SIG-M5 treated with dmso at 0.1 percent for 504 hours (cell line): ENCODE data around the gene GPR137C.
"Not testable (repeated sequence)": the region's sequence is repeated elsewhere in the genome, so short reads cannot be mapped to it uniquely, and the experiment has no call there.

ENCODE experiments used
- DNase-seq: peaks from one replicate; lab custom pipeline; 2025; ENCODE audit not compliant: unreplicated experiment; lab: John Stamatoyannopoulos, UW

Gene GPR137C

GRCh38 chr14:52558688-52559087 lies 6.1 kb downstream of the GPR137C start:
- DNase-seq: no peak

DNA sequence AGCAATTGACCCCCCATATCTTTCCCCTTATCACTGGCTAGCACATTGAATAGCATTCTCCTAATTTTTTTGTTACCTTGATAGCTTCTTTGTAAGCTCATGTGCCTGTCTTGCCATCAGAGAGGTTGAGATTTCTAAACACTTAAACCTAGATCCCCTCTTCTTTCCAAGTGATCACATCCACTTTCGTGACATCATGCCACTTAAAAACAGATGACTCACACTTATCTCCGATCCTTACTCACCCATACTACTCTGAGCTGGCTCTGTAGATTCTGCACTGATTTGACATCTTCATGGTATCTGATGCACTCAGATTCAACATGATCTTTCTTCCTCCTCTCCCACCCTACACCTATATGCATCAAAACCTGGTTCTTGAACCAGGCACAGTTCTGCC lies 10.5 kb downstream of the GPR137C start:
- DNase-seq: peak; percentile 0

- DNase-seq: not testable (repeated sequence)
These were observed 15.8 kb downstream of the GPR137C start for GRCh38 chr14:52568454-52568853.

DNA sequence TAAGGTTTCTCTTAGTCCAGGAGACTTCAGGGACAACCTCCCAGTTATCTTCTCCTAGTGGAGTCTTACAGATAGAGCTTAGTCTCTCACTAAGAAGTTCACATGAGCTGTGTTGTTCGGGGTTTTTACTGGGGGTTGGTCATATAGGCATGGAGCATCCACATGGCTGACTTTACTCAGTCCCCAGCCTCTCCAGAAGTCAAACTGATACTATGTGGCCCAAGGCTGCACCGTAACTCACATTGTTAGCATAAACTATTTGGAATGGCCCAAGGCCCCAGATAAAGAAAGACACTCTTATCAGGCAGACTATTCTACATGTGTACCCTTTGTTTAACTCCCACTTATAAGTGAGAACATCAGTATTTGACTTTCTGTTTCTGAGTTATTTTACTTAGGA lies 23.2 kb downstream of the GPR137C start:
- no peak for DNase-seq

- no peak for DNase-seq
These were observed 30.9 kb downstream of the GPR137C start for GRCh38 chr14:52583544-52583943.

GRCh38 chr14:52589646-52590045 lies 37.0 kb downstream of the GPR137C start:
- no peak for DNase-seq

DNA sequence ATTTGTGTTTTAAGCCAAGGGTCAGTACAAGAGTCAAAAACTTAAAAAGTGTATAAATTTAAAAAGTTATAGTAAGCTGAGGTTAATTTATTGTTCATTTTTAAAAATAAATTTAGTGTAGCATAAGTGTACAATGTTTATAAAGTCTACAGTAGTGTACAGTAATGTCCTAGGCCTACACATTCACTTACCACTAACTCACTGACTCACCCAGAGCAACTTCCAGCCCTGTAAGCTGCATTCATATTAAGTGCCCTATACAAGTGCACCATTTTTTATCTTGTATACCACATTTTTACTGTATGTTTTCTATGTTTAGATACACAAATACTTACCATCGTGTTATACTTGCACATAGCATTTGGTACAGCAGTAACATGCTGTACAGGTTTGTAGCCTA lies 37.7 kb downstream of the GPR137C start:
- no peak for DNase-seq

DNA sequence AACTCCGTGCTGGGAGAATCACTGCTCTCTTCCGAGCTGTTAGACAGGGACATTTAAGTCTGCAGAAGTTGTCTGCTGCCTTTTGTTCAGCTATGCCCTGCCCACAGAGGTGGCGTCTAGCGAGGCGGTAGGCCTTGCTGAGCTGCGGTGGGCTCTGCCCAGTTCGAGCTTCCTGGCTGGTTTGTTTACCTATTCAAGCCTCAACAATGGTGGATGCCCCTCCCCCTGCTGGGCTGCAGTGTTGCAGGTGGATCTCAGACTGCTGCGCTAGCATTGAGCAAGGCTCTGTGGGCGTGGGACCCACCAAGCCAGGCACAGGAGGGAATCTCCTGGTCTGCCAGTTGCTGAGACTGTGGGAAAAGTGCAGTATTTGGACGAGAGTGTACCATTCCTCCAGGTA lies 43.7 kb downstream of the GPR137C start:
- DNase-seq: no peak

GRCh38 chr14:52596861-52597260 lies 44.2 kb downstream of the GPR137C start:
- no peak for DNase-seq

GRCh38 chr14:52598568-52598967 lies 45.9 kb downstream of the GPR137C start:
- no peak for DNase-seq

DNA sequence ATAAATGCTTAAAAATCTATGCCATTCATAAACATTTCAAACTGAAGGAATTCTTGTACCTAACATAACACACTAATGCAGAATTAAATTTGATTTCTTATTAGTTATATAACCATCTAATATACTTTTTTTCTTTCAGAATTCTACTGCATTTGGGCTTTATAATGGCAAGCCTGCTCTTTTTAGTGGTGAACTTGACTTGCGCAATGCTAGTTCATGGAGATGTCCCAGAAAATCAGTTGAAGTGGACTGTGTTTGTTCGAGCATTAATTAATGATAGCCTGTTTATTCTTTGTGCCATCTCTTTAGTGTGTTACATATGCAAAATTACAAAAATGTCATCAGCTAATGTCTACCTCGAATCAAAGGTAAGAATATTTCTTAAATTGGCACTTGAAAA lies 47.3 kb downstream of the GPR137C start:
- DNase-seq: no peak

GRCh38 chr14:52602131-52602530 lies 49.5 kb downstream of the GPR137C start:
- DNase-seq: peak; percentile 3

GRCh38 chr14:52607061-52607460 lies 54.4 kb downstream of the GPR137C start:
- DNase-seq: no peak

DNA sequence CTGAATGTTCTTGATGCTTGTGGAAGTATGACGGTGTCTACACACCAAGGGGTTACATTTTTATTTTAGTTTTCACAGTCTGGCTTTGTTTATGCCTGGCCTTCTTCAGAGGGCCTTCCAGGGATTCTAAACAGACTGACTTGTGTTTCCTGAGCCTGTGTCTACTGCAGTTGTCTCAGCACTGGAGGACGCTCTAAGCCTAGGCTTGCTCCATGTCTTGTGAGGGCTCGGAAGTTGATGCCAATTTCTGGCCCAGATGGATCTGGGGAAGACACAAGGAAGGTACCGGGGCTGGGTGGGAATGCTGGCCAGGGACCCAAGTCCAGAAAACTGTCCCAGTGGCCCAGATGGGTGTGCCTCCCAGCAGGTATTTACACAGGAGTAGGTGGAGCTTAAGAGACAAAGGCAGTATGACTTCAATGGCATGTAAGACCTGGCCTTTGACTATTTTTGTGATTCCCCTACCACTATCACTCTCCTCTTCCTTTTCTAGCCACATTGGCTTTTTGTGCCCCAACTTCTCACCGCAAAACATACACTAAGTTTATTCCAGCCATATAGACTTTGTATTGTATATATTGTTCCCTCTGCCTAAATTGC lies 56.9 kb downstream of the GPR137C start:
- DNase-seq: no peak

GRCh38 chr14:52610187-52610586 lies 57.6 kb downstream of the GPR137C start:
- no peak for DNase-seq

DNA sequence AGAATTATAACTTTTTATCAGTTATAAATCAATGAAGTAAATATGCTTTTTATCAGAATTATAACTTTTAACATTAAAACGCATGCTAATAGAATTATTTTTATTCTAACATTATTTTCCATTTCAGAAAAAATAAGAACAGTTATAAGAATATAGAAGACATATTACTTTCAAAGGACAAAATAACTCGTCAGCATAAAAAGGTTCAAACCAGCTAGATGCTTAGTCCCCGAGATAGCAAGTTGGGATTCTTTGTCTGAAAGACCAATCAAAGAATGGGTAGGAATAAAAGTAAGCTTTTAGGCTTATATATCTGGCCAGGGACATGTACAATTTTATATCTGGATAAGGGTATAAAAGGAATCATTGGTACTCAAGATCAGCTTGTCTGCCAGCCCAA lies 66.0 kb downstream of the GPR137C start:
- DNase-seq: no peak

- DNase-seq: no peak
These were observed 67.1 kb downstream of the GPR137C start for GRCh38 chr14:52619687-52620086.

DNA sequence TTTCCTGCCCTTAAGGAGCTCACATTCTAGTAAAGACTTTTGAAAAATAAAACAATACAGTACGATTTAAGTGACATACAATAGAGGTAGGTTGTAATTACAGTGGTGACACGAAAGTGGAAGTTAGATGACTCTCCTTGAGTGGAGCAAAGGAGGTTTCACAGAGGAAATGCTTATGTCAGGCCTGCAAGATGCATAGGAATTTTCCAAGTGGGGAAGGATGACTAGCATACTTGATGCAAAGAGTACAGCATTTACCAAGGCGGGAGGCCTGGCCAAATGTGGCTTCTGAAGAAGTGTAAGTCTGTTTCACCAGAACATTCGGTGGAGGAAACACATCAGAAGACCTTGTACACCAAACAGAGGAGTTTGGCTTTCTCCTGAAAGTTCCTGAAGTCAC lies 87.5 kb downstream of the GPR137C start:
- DNase-seq: no peak

DNA sequence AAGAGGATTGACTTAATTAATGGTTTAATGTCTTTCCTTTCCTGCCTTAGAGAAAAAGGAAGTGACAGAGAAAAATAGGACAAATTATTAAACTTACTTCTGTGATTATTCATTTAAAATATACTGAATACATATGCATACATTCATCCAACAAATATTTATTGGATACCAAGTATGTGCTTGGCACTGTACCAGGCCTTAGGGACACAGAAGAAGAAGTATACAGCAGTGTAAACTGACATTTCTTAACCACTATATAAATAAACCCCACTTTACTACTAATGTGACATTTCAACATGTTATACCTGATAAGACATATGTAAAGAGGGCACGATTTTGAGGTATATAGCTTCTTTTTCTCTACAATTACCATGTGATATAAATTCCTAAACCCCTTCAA lies 89.1 kb downstream of the GPR137C start:
- no peak for DNase-seq

- DNase-seq: no peak
These were observed 96.9 kb downstream of the GPR137C start for GRCh38 chr14:52649511-52649910.

DNA sequence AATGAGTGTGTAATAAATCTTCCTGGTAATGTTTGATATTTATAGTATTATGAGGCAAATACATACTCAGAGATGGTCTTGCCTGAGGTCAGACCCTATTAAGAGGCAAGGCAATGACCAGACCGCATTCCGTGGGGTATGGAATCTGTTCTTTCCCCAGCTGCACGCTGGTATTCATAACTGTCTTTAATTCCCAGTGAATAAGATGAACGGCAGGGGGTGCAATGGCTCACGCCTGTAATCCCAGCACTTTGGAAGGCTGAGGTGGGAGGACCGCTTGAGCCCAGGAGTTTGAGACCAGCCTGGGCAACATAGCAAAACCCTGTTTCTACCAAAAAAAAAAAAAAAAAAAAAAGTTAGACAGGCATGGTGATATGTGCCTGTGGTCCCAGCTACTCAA lies 98.1 kb downstream of the GPR137C start:
- no peak for DNase-seq

- no peak for DNase-seq
These were observed 104.3 kb downstream of the GPR137C start for GRCh38 chr14:52656905-52657304.

DNA sequence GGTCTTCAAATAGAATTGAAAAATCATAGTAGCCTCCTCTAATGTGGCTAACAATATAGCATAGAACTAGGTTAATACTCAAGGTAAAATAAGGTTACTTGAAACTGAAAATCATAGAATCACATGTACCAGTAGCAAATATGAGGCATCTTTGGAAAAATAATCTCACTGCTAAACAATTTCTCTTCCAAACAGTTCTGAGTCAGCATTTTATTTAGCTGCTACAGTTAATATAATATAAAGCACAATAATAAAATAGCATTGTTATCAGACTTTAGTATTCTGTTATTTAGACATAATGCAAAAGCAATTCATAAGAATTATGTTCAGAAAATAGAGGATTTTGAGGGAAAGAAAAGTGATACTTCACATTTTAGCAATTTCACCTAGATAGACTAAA lies 107.7 kb downstream of the GPR137C start:
- DNase-seq: no peak

- DNase-seq: no peak
These were observed 108.2 kb downstream of the GPR137C start for GRCh38 chr14:52660832-52661231.
